Anterior cingulate cortex (tissue), 58 donors: Measurements from ENCODE around the gene FBN3.

Experiments used
- DNase-seq, 58 donors: peaks; one replicate each; lab custom pipeline; 2025; lab: John Stamatoyannopoulos, UW

Gene FBN3

GRCh38 chr19:8069096-8069973 is 80.1 kb downstream of the FBN3 start:
- DNase-seq: peak in 11 of 58 donors; percentile 3 to 33 (median 12)

GRCh38 chr19:8065875-8066261 is 83.5 kb downstream of the FBN3 start:
- no peak for DNase-seq

GRCh38 chr19:8064911-8065874 is 84.2 kb downstream of the FBN3 start:
- DNase-seq: peak in 3 of 58 donors; percentile 4 to 11 (median 5)

DNA sequence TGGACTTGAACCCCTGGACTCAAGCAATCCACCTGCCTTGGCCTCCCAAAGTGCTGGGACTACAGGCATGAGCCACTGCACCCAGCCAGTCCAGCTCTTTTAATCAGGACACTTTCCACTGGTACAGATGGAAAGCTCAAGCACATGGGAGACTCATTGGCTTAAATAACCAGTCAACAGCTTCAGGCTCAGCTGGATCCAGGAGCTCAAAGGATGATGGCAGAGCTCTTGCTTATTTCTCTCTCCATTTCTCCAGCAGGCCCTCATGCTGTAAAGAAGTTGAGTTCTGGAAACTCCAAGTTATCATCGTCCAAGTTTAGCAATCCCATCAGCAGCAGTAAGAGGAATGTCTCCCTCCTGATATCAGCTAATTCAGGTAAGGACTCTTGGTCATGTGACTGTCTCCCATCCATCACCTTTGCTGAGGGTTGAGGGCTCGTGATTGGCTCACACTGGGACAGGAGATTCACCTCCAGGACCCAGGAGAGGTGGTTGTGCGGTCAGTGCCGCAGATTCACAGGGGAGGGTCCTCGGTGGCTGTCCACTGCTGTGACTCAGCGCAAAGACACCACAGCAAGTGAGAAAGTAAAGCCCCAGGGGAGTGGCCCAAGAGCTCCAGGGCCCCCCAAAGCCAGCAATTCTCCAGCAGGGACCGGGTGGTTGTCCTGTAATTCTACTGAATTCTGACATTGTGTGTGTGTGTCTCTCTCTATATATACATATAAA is 91.7 kb downstream of the FBN3 start:
- DNase-seq: no peak

- DNase-seq: no peak
Observed at GRCh38 chr19:8056533-8056932, 92.9 kb downstream of the FBN3 start.

DNA sequence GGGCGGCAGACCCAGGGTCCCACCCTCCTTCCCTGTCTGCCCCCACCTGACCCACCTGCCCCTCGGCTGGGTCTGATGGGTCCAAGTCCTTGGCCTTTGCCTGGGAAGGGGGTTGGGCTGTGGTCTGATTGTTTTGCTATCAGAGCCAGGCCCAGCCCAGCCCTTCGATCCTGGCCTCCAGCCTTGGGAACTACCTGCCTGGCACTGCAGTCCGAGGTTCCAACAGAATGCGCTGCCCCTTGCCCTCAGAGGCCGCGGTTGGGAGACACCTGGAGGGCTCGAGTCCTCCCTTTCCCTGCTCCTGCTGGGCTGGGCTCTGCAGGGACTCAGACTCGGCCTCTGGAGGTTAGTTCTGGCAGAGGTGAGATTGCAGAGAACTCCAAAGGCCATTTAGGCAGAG is 95.2 kb downstream of the FBN3 start:
- DNase-seq: no peak

- DNase-seq: no peak
Observed at GRCh38 chr19:8052464-8052859, 96.9 kb downstream of the FBN3 start, which contains the start of gene CCL25. TSS of gene CCL25 (plus strand) at chr19:8052760. CDS start at chr19:8053050, 290 bp downstream.

DNA sequence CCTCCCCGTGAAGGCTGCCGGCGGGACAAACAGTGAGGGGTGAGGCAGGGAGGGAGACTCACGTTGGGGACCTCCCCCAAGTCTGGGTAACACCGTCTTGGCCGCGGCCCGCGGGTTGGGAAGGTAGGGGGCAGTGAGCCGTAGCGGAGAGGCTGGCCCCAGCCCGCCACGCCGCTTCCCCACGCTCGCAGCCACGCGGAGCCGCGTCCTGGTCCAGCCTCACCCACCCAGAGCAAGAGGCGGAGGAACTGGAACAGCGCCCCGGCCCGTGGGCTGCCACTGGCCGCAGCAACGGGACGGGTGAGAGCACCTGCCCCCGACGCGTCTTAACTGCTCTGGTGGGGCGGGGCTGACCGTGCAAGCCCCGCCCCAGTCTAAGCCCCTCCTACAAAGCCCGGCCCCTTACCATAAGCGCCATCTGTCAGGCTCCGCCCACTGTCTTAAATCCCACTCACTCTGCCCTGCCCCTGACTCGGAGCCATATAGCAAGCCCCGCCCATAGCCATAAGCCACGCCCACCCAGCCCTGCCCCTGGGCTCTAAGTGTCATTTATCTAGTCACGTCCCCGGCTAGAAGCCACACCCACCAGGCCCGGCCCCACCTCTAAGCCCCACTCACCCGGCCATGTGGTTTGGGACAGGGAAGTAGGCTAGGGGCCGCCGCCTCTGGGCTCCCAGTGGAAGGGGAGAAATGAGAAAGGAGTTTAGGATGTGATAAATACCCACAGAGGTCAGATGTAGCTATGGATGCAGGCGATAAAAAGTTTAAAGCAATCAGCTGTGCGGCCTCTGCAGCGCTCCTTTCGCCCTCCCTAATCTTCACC is 98.9 kb downstream of the FBN3 start:
- DNase-seq: peak in 54 of 58 donors; percentile 5 to 87 (median 52)

- peak in 1 of 58 donors; percentile 3 for DNase-seq
Observed at GRCh38 chr19:8046569-8047165, 102.7 kb downstream of the FBN3 start.

GRCh38 chr19:8045872-8046568 is 103.4 kb downstream of the FBN3 start:
- DNase-seq: no peak

GRCh38 chr19:8044018-8044417 is 105.4 kb downstream of the FBN3 start:
- DNase-seq: no peak

DNA sequence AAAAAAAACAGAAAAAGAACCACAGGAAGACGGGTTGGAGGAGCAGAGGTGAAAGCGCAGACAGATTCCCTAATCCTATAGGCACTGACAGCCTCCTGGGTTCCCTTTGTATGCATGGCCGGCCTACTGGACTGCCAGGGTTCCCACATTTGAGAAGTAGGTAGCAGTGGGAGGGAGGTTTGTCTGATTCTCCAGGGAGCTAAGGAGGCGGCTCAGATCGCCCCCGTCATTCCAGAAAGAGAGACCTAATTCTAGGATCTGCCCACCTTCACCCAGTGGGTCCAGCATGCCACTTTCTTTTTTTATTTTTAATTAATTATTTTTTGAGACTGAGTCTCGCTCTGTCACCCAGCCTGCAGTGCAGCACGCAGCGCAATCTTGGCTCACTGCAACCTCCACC is 106.5 kb downstream of the FBN3 start:
- DNase-seq: no peak

DNA sequence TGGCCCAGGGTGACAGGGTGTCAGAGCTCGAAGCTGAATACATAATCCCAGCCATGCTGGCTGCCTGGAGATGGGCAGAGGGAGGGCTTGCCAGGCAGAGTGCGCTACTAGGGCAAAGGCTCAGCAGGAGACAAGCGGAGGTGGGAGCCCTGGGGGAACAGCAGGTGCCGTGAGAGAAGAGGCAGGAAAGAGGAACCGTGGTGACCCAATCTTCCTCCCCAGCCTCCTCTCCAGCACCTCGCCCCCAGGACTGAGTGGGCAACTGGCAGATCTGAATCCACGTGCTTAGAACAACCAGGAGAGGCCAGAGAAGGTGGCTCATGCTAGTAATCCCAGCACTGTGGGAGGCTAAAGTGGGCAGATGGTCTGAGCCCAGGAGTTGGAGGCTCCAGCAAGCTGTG is 107.9 kb downstream of the FBN3 start:
- no peak for DNase-seq

GRCh38 chr19:8039231-8039630 is 110.2 kb downstream of the FBN3 start:
- DNase-seq: no peak

DNA sequence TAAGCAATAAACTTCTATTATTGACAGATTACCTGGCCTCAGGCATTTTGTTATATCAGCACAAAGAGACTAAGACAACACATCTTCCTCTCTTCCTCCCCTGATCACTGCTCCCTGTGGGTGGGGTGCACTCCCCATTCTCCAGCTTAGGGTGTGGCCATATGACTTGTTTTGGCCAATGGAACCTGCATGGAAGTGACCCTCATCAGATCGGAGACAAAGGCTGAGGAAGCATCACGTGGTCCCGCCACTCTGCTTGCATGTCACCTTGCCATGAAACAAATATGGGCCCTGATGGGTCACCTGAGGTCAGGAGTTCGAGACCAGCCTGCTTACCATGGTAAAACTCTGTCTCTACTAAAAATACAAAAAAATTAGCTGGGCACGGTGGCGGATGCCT is 110.6 kb downstream of the FBN3 start:
- DNase-seq: no peak

DNA sequence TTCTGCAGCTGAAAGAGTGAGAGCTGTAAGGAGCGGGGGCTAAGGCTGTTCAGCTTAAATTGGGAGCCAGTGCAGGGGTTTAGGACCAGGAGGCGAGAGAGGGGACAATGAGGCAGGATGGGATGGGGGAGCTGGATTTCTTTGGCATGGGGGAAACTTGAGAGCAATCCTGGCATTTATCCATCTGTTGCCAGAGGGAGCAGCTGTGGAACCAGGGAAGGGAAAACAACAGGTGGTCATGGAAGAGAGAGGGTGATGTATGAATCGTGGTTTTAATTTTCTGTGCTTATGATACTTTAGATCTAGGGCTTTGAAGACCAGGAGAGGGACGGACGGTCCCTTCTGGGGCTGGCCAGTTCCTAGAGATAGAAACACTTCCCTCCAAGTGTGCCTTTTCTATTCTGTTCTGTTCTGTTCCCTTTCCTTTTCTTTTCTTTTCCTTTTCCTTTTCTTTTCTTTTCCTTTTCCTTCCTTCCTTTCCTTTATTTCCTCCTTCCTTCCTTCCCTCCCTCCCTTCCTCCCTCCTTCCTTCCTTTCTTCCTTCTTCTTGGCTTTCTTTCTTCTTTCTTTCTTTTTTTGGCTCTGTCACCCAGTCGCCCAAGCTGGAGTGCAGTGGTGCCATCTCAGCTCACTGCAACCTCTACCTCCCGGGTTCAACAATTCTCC is 112.8 kb downstream of the FBN3 start:
- DNase-seq: no peak

DNA sequence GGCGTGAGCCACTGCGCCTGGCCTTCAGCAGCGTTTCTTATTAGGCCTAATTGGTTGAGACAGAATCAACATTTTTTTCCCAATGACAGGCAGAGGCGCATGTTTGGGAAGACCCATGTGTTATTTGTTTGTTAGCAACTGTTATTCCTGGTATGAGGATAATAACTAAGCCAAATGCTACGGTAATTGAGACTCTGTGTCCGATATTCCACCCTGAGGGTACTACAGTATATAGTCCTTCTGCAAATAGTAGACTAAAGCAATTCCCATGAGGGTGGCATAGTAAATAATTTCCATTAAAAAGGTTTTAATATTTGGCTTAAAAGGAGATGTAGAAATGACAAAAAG is 115.2 kb downstream of the FBN3 start:
- no peak for DNase-seq
